Measurements from ENCODE around the gene MAN1A1.

Gene MAN1A1

GRCh38 chr6:119267126-119267905, 82.2 kb downstream of the MAN1A1 start:
- DNase-seq = no peak

GRCh38 chr6:119264854-119265397, 84.6 kb downstream of the MAN1A1 start:
- DNase-seq = no peak

GRCh38 chr6:119262612-119263011, 86.9 kb downstream of the MAN1A1 start:
- DNase-seq = no peak

- DNase-seq = no peak
These were observed 87.6 kb downstream of the MAN1A1 start for GRCh38 chr6:119261944-119262284.

- no peak for DNase-seq
These were observed 90.5 kb downstream of the MAN1A1 start for GRCh38 chr6:119259027-119259426.

GRCh38 chr6:119257726-119258125, 91.8 kb downstream of the MAN1A1 start:
- no peak for DNase-seq

- DNase-seq = no peak
These were observed 92.5 kb downstream of the MAN1A1 start for GRCh38 chr6:119256978-119257462.

GRCh38 chr6:119256392-119256791, 93.2 kb downstream of the MAN1A1 start:
- no peak for DNase-seq

GRCh38 chr6:119255492-119255891, 94.1 kb downstream of the MAN1A1 start:
- DNase-seq = no peak

GRCh38 chr6:119250036-119250435, 99.5 kb downstream of the MAN1A1 start:
- no peak for DNase-seq

GRCh38 chr6:119249319-119249718, 100.2 kb downstream of the MAN1A1 start:
- no peak for DNase-seq

- no peak for DNase-seq
These were observed 102.1 kb downstream of the MAN1A1 start for GRCh38 chr6:119247504-119247903.

GRCh38 chr6:119243657-119244056, 105.9 kb downstream of the MAN1A1 start:
- DNase-seq = no peak

GRCh38 chr6:119243037-119243436, 106.5 kb downstream of the MAN1A1 start:
- no peak for DNase-seq

GRCh38 chr6:119241540-119242309, 107.8 kb downstream of the MAN1A1 start:
- no peak for DNase-seq

- DNase-seq = no peak
These were observed 108.5 kb downstream of the MAN1A1 start for GRCh38 chr6:119241111-119241465.

- no peak for DNase-seq
These were observed 109.1 kb downstream of the MAN1A1 start for GRCh38 chr6:119240257-119241110.

- DNase-seq = no peak
These were observed 112.3 kb downstream of the MAN1A1 start for GRCh38 chr6:119237177-119237715.

GRCh38 chr6:119234941-119235340, 114.6 kb downstream of the MAN1A1 start:
- no peak for DNase-seq

GRCh38 chr6:119234457-119234856, 115.1 kb downstream of the MAN1A1 start:
- no peak for DNase-seq

GRCh38 chr6:119233312-119233984, 116.1 kb downstream of the MAN1A1 start:
- no peak for DNase-seq

GRCh38 chr6:119231394-119231793, 118.2 kb downstream of the MAN1A1 start:
- no peak for DNase-seq

All from CD4-positive, alpha-beta T cell treated with Interleukin-6 for 4 hours (primary cell).